Measurements from ENCODE around the gene RPS15.

The RPS15 gene

DNA sequence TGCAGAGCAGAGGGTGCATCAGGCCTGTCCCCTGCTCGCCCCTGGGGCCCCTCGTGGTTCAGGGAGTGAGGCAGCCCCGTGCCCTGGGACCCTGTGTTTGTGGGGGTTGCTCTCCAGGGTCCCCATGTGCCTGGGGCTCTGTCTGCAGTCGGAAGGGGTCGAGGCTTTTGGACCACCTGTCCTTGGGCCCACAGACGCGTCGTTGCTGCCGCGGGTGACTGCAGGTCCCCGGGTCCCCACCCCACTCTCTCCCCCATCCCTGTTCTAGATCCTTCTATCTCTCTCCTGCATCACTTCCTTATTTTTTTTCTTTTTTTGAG, 50.0 kb downstream of the RPS15 start:
- DNase-seq, result no peak

DNA sequence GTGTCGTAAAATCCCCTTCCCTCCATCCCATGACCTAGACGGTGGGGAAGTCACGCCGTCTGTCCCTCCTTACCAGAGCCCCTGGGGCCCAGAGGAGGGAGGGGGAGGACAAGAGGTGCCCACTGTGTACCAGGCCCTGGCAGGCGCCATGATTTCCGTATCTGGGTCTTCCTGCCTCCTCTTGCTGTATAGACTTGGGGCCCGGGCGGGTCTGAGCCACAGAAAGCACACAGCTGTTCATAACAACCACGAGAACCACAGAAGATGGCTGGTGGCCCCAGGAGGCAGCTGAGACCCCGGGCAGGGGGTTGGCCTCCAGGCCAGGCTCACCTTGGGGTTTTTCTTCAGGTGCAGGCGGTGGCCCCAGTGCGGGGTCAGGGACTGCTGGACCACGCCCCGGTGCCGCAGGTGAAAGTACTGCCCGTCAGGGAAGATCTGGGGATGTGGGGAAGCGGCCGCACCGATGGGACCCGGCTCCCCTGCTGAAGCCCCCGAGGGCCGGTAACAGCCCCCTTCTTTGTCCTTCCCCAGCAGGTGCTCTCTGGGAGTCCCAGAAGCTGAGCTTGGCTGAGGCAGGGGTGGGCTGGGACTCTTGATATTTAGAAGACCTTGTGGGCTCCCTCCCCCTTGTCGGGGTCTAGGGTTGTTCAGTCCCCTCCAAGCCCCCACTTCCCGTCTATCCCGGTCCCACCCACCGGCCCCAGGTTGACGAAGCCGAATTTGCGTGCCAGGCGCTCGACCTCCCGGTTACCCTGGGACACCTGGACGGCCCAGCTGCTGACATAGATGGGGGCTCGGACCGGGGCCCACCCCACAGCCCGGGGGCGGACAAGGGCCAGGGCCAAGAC, 51.5 kb downstream of the RPS15 start:
- no peak for DNase-seq

All from inflammatory macrophage treated with lipopolysaccharide for 1 hour (primary cell).